ENCODE data around the gene CERKL.

Gene CERKL

DNA sequence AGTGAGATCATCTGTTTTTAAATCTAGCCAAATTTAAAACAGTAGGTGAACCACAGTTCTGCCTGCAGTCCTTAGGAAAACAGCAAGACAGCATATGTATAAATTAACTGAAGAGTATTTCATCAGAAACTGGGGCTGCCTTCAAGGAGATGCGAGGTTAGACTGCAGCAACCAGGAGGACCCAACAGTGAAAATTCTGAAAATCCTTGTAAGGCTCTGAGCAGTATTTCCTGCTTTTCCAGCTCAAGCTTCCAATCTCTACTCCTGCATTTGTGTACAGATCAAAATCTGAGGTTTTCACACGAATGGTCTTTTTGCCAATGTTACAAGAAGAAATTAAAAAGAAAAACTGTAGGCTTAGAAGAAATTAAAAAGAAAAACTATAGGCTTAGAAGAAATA, 43.7 kb downstream of the CERKL start:
- Histone ChIP-seq H3K4me1 (ENCODE audit: control insufficient read depth in 2 of 2, insufficient read depth in 1 of 2, low read depth in 1 of 2, low read length in 2 of 2) (no peaks in the 10 kb centered on the region), H3K23ac (ENCODE audit: low read depth, low read length, poor library complexity) (no peak overlapping the region), H3K36me3 (replicated peaks in 1 of 2; ENCODE audit: control insufficient read depth in 2 of 2, insufficient read depth in 2 of 2, low read length in 2 of 2) (no peaks in the 10 kb centered on the region), H3K27me3 (ENCODE audit: control insufficient read depth in 3 of 3, insufficient read depth in 3 of 3, low read depth in 1 of 3, low read length in 3 of 3) (peaks cover 0 to 4% (median 0%) of the 10 kb centered on the region in 3 experiments), H3K18ac (ENCODE audit: low read length) (no peak overlapping the region), H2AK5ac (ENCODE audit: low read depth, low read length) (no peak overlapping the region), H3K4ac (ENCODE audit: low read length) (no peak overlapping the region), H2BK5ac (ENCODE audit: low read length) (no peak overlapping the region), H3K9me3 (replicated peaks in 1 of 2; ENCODE audit: control insufficient read depth in 2 of 2, insufficient read depth in 1 of 2, low read depth in 1 of 2, low read length in 2 of 2) (no peaks in the 10 kb centered on the region), H3K4me3 (ENCODE audit: low read length in 2 of 2) (no peak overlapping the region), H3K79me1 (ENCODE audit: low read depth, low read length) (no peaks in the 10 kb centered on the region), H3K14ac (ENCODE audit: low read length) (no peak overlapping the region), H2BK15ac (ENCODE audit: low read length) (no peak overlapping the region), H2BK120ac (ENCODE audit: low read depth, low read length) (no peak overlapping the region), H2AFZ (ENCODE audit: low read length) (no peak overlapping the region), H3K27ac (replicated peaks; ENCODE audit: low read length) (no peak overlapping the region), H4K91ac (ENCODE audit: low read depth, low read length, poor library complexity) (no peak overlapping the region), H3K9ac (ENCODE audit: low read depth, low read length, poor library complexity) (no peak overlapping the region), H4K8ac (ENCODE audit: low read depth, low read length) (no peak overlapping the region), H3K4me2 (ENCODE audit: insufficient read depth, low read length, poor library complexity, severe bottlenecking) (no peak overlapping the region), H2BK12ac (ENCODE audit: low read length) (no peak overlapping the region)
- DNase-seq (ENCODE audit: low spot score), result no peak
- WGBS, 2 donors (ENCODE audit: extremely low coverage in 2 of 2, insufficient read length in 2 of 2, insufficient replicate concordance in 1 of 2), result no CpG with 5 or more reads among the region's 2 CpGs

DNA sequence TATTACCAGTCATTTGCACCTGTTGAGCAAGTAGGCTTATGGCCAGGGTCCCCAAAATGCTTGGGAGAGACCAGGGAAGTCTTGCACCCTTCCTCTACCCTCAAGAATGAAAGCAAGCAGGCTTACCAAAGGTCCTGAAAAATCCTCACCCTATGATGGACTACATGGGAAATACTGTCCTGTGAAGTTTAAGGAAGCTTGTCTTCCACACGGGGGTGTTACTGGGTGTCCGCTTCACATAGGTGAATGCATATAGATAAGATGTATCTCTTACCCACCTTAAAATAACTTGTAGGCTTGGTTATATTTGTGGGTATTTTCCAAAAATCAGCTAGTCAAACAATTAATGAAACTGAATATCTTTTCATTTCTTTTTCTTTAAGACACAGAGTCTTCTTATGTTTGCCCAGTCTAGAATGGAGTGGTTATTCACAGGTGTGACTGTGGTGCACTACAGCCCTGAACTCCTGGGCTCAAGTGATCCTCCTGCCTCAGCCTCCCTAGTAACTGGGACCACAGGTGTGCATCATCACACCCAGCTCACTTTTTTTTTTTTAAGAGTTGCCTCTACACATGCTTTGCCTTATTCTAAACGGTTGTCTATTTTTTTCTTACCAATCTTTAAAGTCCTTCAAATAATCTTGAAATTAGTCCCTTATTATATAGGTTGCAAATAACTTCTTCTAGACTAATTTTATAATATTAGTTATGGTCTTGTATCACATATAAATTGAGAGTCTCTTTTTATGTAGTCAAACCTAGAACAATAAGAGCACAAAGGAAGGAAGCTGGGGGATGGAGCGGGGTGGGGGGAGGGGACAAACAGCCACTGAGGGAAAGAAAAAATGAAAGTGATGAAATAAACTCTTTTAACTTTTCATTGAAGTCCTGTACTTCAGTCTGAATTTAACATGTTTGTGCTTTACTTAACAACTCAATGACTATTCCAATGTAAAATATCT, 49.0 kb downstream of the CERKL start:
- Histone ChIP-seq H3K9ac (ENCODE audit: low read depth, low read length, poor library complexity) (no peak overlapping the region), H4K8ac (ENCODE audit: low read depth, low read length) (no peak overlapping the region), H3K9me3 (replicated peaks in 1 of 2; ENCODE audit: control insufficient read depth in 2 of 2, insufficient read depth in 1 of 2, low read depth in 1 of 2, low read length in 2 of 2) (no peaks in the 10 kb centered on the region), H3K4me1 (ENCODE audit: control insufficient read depth in 2 of 2, insufficient read depth in 1 of 2, low read depth in 1 of 2, low read length in 2 of 2) (no peaks in the 10 kb centered on the region), H3K36me3 (replicated peaks in 1 of 2; ENCODE audit: control insufficient read depth in 2 of 2, insufficient read depth in 2 of 2, low read length in 2 of 2) (no peaks in the 10 kb centered on the region), H3K18ac (ENCODE audit: low read length) (no peak overlapping the region), H3K79me1 (ENCODE audit: low read depth, low read length) (no peaks in the 10 kb centered on the region), H2BK5ac (ENCODE audit: low read length) (no peak overlapping the region), H3K4me2 (ENCODE audit: insufficient read depth, low read length, poor library complexity, severe bottlenecking) (no peak overlapping the region), H3K4ac (ENCODE audit: low read length) (no peak overlapping the region), H3K14ac (ENCODE audit: low read length) (no peak overlapping the region), H3K27me3 (ENCODE audit: control insufficient read depth in 3 of 3, insufficient read depth in 3 of 3, low read depth in 1 of 3, low read length in 3 of 3) (no peaks in the 10 kb centered on the region), H3K23ac (ENCODE audit: low read depth, low read length, poor library complexity) (no peak overlapping the region), H2BK15ac (ENCODE audit: low read length) (no peak overlapping the region), H2AK5ac (ENCODE audit: low read depth, low read length) (no peak overlapping the region), H2BK12ac (ENCODE audit: low read length) (no peak overlapping the region), H2BK120ac (ENCODE audit: low read depth, low read length) (no peak overlapping the region), H4K91ac (ENCODE audit: low read depth, low read length, poor library complexity) (no peak overlapping the region), H3K4me3 (ENCODE audit: low read length in 2 of 2) (no peak overlapping the region), H2AFZ (ENCODE audit: low read length) (no peak overlapping the region), H3K27ac (replicated peaks; ENCODE audit: low read length) (no peak overlapping the region)
- no peak for DNase-seq (ENCODE audit: low spot score)
- WGBS, 2 donors (ENCODE audit: extremely low coverage in 2 of 2, insufficient read length in 2 of 2, insufficient replicate concordance in 1 of 2), result no CpG with 5 or more reads among the region's 4 CpGs

DNA sequence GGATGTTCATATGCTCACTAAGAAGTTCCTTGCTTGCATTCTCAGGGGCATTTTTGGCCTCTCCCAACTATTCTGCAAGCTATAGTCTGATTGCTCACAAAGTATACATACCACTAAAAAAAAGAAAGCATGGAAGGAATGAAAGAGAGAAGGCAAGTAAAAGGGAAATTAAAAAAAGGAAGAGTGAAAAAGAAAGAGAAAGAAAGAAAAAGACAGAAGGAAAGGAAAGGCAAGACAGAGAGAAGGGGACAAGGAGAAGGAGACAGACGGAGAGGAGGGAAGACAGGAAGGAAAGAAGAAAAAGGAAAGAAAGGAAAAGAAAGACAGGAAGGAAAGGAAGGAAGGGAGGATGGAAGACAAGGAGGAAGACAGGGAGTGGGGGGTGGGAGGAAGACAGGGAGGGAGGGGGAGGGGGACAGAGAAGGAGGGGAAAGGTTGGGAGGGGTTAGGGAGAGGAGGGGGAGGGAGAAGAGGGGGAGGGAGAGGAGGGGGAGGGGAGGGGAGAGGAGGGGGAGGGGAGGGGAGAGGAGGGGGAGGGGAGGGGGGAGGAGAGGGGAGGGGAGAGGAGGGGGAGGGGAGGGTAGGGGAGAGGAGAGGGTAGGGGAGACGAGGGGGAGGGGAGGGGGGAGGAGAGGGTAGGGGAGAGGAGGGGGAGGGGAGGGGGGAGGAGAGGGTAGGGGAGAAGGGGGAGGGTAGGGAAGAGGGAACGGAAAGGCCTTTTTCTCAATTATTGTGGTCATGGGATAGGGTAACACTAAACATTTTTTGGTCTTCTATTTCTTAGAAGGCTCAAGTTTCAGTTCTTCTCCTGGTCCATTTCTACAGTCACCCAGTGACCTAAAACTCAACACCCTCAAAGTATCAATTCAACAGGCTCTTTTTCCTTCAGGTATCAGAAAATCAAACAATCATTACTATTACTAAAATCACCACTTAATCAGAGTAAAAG, 50.7 kb downstream of the CERKL start:
- Histone ChIP-seq H3K4me1 (ENCODE audit: control insufficient read depth in 2 of 2, insufficient read depth in 1 of 2, low read depth in 1 of 2, low read length in 2 of 2) (no peaks in the 10 kb centered on the region), H4K91ac (ENCODE audit: low read depth, low read length, poor library complexity) (no peak overlapping the region), H2AK5ac (ENCODE audit: low read depth, low read length) (no peak overlapping the region), H3K14ac (ENCODE audit: low read length) (no peak overlapping the region), H3K18ac (ENCODE audit: low read length) (no peak overlapping the region), H2AFZ (ENCODE audit: low read length) (no peak overlapping the region), H2BK5ac (ENCODE audit: low read length) (no peak overlapping the region), H3K9me3 (replicated peaks in 1 of 2; ENCODE audit: control insufficient read depth in 2 of 2, insufficient read depth in 1 of 2, low read depth in 1 of 2, low read length in 2 of 2) (no peaks in the 10 kb centered on the region), H3K9ac (ENCODE audit: low read depth, low read length, poor library complexity) (no peak overlapping the region), H3K4ac (ENCODE audit: low read length) (no peak overlapping the region), H2BK12ac (ENCODE audit: low read length) (no peak overlapping the region), H3K23ac (ENCODE audit: low read depth, low read length, poor library complexity) (no peak overlapping the region), H3K79me1 (ENCODE audit: low read depth, low read length) (no peaks in the 10 kb centered on the region), H3K27me3 (ENCODE audit: control insufficient read depth in 3 of 3, insufficient read depth in 3 of 3, low read depth in 1 of 3, low read length in 3 of 3) (no peaks in the 10 kb centered on the region), H2BK120ac (ENCODE audit: low read depth, low read length) (no peak overlapping the region), H3K4me3 (ENCODE audit: low read length in 2 of 2) (no peak overlapping the region), H3K36me3 (replicated peaks in 1 of 2; ENCODE audit: control insufficient read depth in 2 of 2, insufficient read depth in 2 of 2, low read length in 2 of 2) (no peaks in the 10 kb centered on the region), H2BK15ac (ENCODE audit: low read length) (no peak overlapping the region), H4K8ac (ENCODE audit: low read depth, low read length) (no peak overlapping the region), H3K27ac (replicated peaks; ENCODE audit: low read length) (no peak overlapping the region), H3K4me2 (ENCODE audit: insufficient read depth, low read length, poor library complexity, severe bottlenecking) (no peak overlapping the region)
- WGBS, 2 donors (ENCODE audit: extremely low coverage in 2 of 2, insufficient read length in 2 of 2, insufficient replicate concordance in 1 of 2), result no CpG with 5 or more reads among the region's 3 CpGs
- DNase-seq (ENCODE audit: low spot score), result no peak

DNA sequence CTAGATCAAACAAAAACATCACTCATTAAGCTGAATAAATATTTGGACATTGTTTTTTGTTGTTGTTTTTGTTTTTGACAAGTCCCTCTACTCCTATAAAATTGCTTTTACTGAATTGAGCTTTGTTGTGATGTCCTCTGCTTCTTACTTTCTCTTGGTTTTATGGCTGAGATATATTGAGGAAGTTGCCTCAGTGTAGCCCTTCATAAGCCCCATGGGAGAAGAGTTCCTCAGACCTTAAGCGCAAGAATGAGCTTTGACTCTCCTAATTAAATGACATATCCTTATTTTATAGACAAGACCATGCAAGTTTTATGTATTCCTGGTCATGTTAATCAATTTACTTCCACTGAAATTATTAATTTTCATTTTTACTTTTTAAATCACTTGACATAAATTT, 54.9 kb downstream of the CERKL start:
- Histone ChIP-seq H3K9ac (ENCODE audit: low read depth, low read length, poor library complexity) (no peak overlapping the region), H3K23ac (ENCODE audit: low read depth, low read length, poor library complexity) (no peak overlapping the region), H3K4me2 (ENCODE audit: insufficient read depth, low read length, poor library complexity, severe bottlenecking) (no peak overlapping the region), H2AK5ac (ENCODE audit: low read depth, low read length) (no peak overlapping the region), H3K14ac (ENCODE audit: low read length) (no peak overlapping the region), H2BK120ac (ENCODE audit: low read depth, low read length) (no peak overlapping the region), H3K27ac (replicated peaks; ENCODE audit: low read length) (no peak overlapping the region), H3K79me1 (ENCODE audit: low read depth, low read length) (no peaks in the 10 kb centered on the region), H2BK12ac (ENCODE audit: low read length) (no peak overlapping the region), H2BK5ac (ENCODE audit: low read length) (no peak overlapping the region), H3K36me3 (replicated peaks in 1 of 2; ENCODE audit: control insufficient read depth in 2 of 2, insufficient read depth in 2 of 2, low read length in 2 of 2) (no peaks in the 10 kb centered on the region), H4K8ac (ENCODE audit: low read depth, low read length) (no peak overlapping the region), H3K18ac (ENCODE audit: low read length) (no peak overlapping the region), H3K9me3 (replicated peaks in 1 of 2; ENCODE audit: control insufficient read depth in 2 of 2, insufficient read depth in 1 of 2, low read depth in 1 of 2, low read length in 2 of 2) (no peaks in the 10 kb centered on the region), H3K4me3 (ENCODE audit: low read length in 2 of 2) (no peak overlapping the region), H2BK15ac (ENCODE audit: low read length) (no peak overlapping the region), H3K4ac (ENCODE audit: low read length) (no peak overlapping the region), H3K27me3 (ENCODE audit: control insufficient read depth in 3 of 3, insufficient read depth in 3 of 3, low read depth in 1 of 3, low read length in 3 of 3) (no peaks in the 10 kb centered on the region), H4K91ac (ENCODE audit: low read depth, low read length, poor library complexity) (no peak overlapping the region), H2AFZ (ENCODE audit: low read length) (no peak overlapping the region), H3K4me1 (ENCODE audit: control insufficient read depth in 2 of 2, insufficient read depth in 1 of 2, low read depth in 1 of 2, low read length in 2 of 2) (no peaks in the 10 kb centered on the region)
- WGBS, 2 donors (ENCODE audit: extremely low coverage in 2 of 2, insufficient read length in 2 of 2, insufficient replicate concordance in 1 of 2), result no CpG with 5 or more reads among the region's 1 CpG
- no peak for DNase-seq (ENCODE audit: low spot score)

Measured in neuronal stem cell (in vitro differentiated cells).